ENCODE results near the gene IQGAP3. TPM values are rescaled to one million over a fixed set of nuclear protein-coding genes. Genes with fewer than 3 reads are reported as not detected.

Gene IQGAP3
- total RNA-seq, 4 donors from 2014 or later, result 7.1 to 12.8 (median 8.6) TPM

GRCh38 chr1:156593661-156593989 lies 21.3 kb upstream of the IQGAP3 start:
- WGBS, 2 donors, result 76% methylated on average over 8 of the region's 8 CpGs; no CpG with 5 or more reads in 1 of the 2 donors
- Histone ChIP-seq H3K4me1 (peaks cover 5 to 24% (median 15%) of the 10 kb centered on the region in 3 donors), H3K27me3 (no peaks in the 10 kb centered on the region), H3K27ac (no peak overlapping the region), H3K36me3 (peaks cover 7 to 59% (median 9%) of the 10 kb centered on the region in 3 donors), H3K4me3 (no peak overlapping the region), H3K9me3 (no peaks in the 10 kb centered on the region)
- intact Hi-C loops (cut with DNase I), result no loop called here
- TF ChIP-seq POLR2A (IDR thresholded peaks at IDR 0.05) (no peak), CTCF (IDR thresholded peaks at IDR 0.05) (no peak)
- no peak for DNase-seq

GRCh38 chr1:156592910-156593660 lies 20.7 kb upstream of the IQGAP3 start:
- Histone ChIP-seq H3K27ac (peak overlapping the region in 1 of 4 donors; percentile 90), H3K9me3 (no peaks in the 10 kb centered on the region), H3K27me3 (no peaks in the 10 kb centered on the region), H3K4me3 (no peak overlapping the region), H3K4me1 (peaks cover 5 to 24% (median 15%) of the 10 kb centered on the region in 3 donors), H3K36me3 (peaks cover 7 to 54% (median 9%) of the 10 kb centered on the region in 3 donors)
- no peak for TF ChIP-seq POLR2A (IDR thresholded peaks at IDR 0.05)
- WGBS, 2 donors, result 51 to 54% methylated on average over 4 to 6 of the region's 8 CpGs
- intact Hi-C loops (cut with DNase I), result no loop called here
- no peak for DNase-seq

GRCh38 chr1:156592158-156592909 lies 20.0 kb upstream of the IQGAP3 start:
- intact Hi-C loops (cut with DNase I), result no loop called here

GRCh38 chr1:156591432-156592157 lies 19.2 kb upstream of the IQGAP3 start, which contains the start of gene NAXE:
NAXE (plus strand) TSS chr1:156591776; CDS start chr1:156591805, 29 bp downstream.
- TF ChIP-seq POLR2A (IDR thresholded peaks at IDR 0.05) (peak in 2 of 4 donors; percentile 31 to 74), CTCF (IDR thresholded peaks at IDR 0.05) (no peak)
- DNase-seq, result no peak
- intact Hi-C loops (cut with DNase I), result no loop called here

More at GRCh38 chr1:156592158-156592909, 20.0 kb upstream of the IQGAP3 start:
- Histone ChIP-seq H3K4me3 (peak overlapping the region; percentile 63 to 95 (median 75)), H3K36me3 (peaks cover 7 to 46% (median 9%) of the 10 kb centered on the region in 3 donors), H3K27me3 (no peaks in the 10 kb centered on the region), H3K27ac (peak overlapping the region; percentile 83 to 90 (median 88)), H3K9me3 (no peaks in the 10 kb centered on the region), H3K4me1 (peaks cover 5 to 24% (median 15%) of the 10 kb centered on the region in 3 donors)
- DNase-seq, result no peak
- TF ChIP-seq CTCF (IDR thresholded peaks at IDR 0.05), result no peak
- no peak for TF ChIP-seq POLR2A (IDR thresholded peaks at IDR 0.05)
- 38 to 72% methylated on average over 5 to 14 of the region's 16 CpGs for WGBS, 2 donors

GRCh38 chr1:156591181-156591431 lies 18.7 kb upstream of the IQGAP3 start:
- no peaks in the 10 kb centered on the region for H3K27me3 ChIP-seq
- H3K36me3 ChIP-seq, result peaks cover 1 to 34% (median 9%) of the 10 kb centered on the region in 3 donors
- TF ChIP-seq POLR2A (IDR thresholded peaks at IDR 0.05), result no peak
- no peak for TF ChIP-seq CTCF (IDR thresholded peaks at IDR 0.05)
- peak overlapping the region; percentile 83 to 90 (median 88) for H3K27ac ChIP-seq
- WGBS, 2 donors, result 15 to 21% methylated on average over 6 of the region's 6 CpGs
- intact Hi-C loops (cut with DNase I), result no loop called here
- H3K4me1 ChIP-seq, result peaks cover 5 to 24% (median 15%) of the 10 kb centered on the region in 3 donors
- peak overlapping the region; percentile 63 to 95 (median 75) for H3K4me3 ChIP-seq
- no peak for DNase-seq
- no peaks in the 10 kb centered on the region for H3K9me3 ChIP-seq

More at GRCh38 chr1:156591432-156592157, 19.2 kb upstream of the IQGAP3 start, which contains the start of gene NAXE:
- Histone ChIP-seq H3K27ac (peak within 1 kb of the TSS; percentile 83 to 90 (median 88)), H3K27me3 (no peaks in the 10 kb centered on the region), H3K4me3 (peak within 1 kb of the TSS; percentile 63 to 95 (median 75)), H3K36me3 (peaks cover 6 to 39% (median 9%) of the 10 kb centered on the region in 3 donors), H3K4me1 (peaks cover 5 to 24% (median 15%) of the 10 kb centered on the region in 3 donors), H3K9me3 (no peaks in the 10 kb centered on the region)
- 0 to 2% methylated on average over 9 to 10 of the region's 60 CpGs for WGBS, 2 donors

All from esophagus squamous epithelium (tissue), 5 donors.